Liver (tissue), 9 donors: ENCODE measurements around the gene NELL1. TPM values are rescaled to one million over a fixed set of nuclear protein-coding genes. Genes with fewer than 3 reads are reported as not detected.

ENCODE experiments used
- DNase-seq: peaks from one replicate; pipeline ENCODE4 v3.0.0-alpha.2; 2017; ENCODE audit warnings: low spot score
- H3K27ac ChIP-seq, 2 donors: one replicate each; pipeline ENCODE4 v1.7.0; 2013; ENCODE audit warnings: inconsistent platforms in 2 of 2, low read length in 2 of 2, control low read depth in 1 of 2, low read depth in 1 of 2, mild to moderate bottlenecking in 1 of 2
- H3K27me3 ChIP-seq, 4 donors: one replicate each; pipeline versions ENCODE4 v1.6.1 to v1.7.0; 2013; ENCODE audit warnings: low read length in 3 of 4, inconsistent platforms in 1 of 4, mild to moderate bottlenecking in 1 of 4, moderate library complexity in 1 of 4; ENCODE audit not compliant: control insufficient read depth in 4 of 4, insufficient read depth in 4 of 4
- H3K36me3 ChIP-seq, 4 donors: one replicate each; pipeline versions ENCODE4 v1.6.1 to v1.7.0; 2013; ENCODE audit warnings: low read length in 3 of 4, mild to moderate bottlenecking in 3 of 4, low read depth in 1 of 4, moderate library complexity in 1 of 4; ENCODE audit not compliant: control insufficient read depth in 4 of 4, insufficient read depth in 3 of 4
- H3K4me1 ChIP-seq, 4 donors: one replicate each; pipeline versions ENCODE4 v1.6.1 to v1.7.0; 2013; ENCODE audit warnings: low read length in 3 of 4, mild to moderate bottlenecking in 3 of 4, moderate library complexity in 1 of 4; ENCODE audit not compliant: control insufficient read depth in 4 of 4, insufficient read depth in 4 of 4
- H3K4me3 ChIP-seq, 3 donors: one replicate each; pipeline versions ENCODE4 v1.6.1 to v1.7.0; 2013; ENCODE audit warnings: low read length in 3 of 3, control low read depth in 1 of 3, low read depth in 1 of 3, mild to moderate bottlenecking in 1 of 3
- H3K9ac ChIP-seq, 2 donors: one replicate each; pipeline ENCODE4 v1.7.0; 2013; ENCODE audit warnings: low read length in 2 of 2, mild to moderate bottlenecking in 2 of 2, moderate library complexity in 2 of 2, control low read depth in 1 of 2, low read depth in 1 of 2
- H3K9me3 ChIP-seq, 4 donors: one replicate each; pipeline versions ENCODE4 v1.6.1 to v1.7.0; 2013; ENCODE audit warnings: low read length in 3 of 4; ENCODE audit not compliant: control insufficient read depth in 4 of 4
- EGR1 ChIP-seq, 2 donors: IDR thresholded peaks; 2 replicates each; pipeline ENCODE4 v1.6.1; 2016 to 2018; ENCODE audit warnings: antibody characterized with exemption in 2 of 2, low read depth in 2 of 2
- FOXA1 ChIP-seq: IDR thresholded peaks from 2 replicates; pipeline ENCODE4 v1.6.1; 2016; ENCODE audit warnings: antibody characterized with exemption
- FOXA2 ChIP-seq: IDR thresholded peaks from 2 replicates; pipeline ENCODE4 v1.6.1; 2016; ENCODE audit warnings: antibody characterized with exemption
- GABPA ChIP-seq, 2 donors: IDR thresholded peaks in 1 of 2; conservative IDR thresholded peaks in 1 of 2; 2 replicates each; pipeline ENCODE4 v1.6.1; 2016; ENCODE audit warnings: antibody characterized with exemption in 2 of 2, mild to moderate bottlenecking in 1 of 2, moderate library complexity in 1 of 2
- HNF4G ChIP-seq: IDR thresholded peaks from 2 replicates; pipeline ENCODE4 v1.6.1; 2016; ENCODE audit warnings: antibody characterized with exemption
- JUND ChIP-seq, 2 donors: IDR thresholded peaks; 2 replicates each; pipeline ENCODE4 v1.6.1; 2016; ENCODE audit warnings: antibody characterized with exemption in 2 of 2
- NR2F2 ChIP-seq: IDR thresholded peaks from 2 replicates; pipeline ENCODE4 v1.6.1; 2016; ENCODE audit warnings: antibody characterized with exemption
- RAD21 ChIP-seq, 2 donors: IDR thresholded peaks; 2 replicates each; pipeline ENCODE4 v1.6.1; 2016; ENCODE audit warnings: antibody characterized with exemption in 2 of 2, mild to moderate bottlenecking in 2 of 2
- RXRA ChIP-seq, 2 donors: IDR thresholded peaks; 2 replicates each; pipeline ENCODE4 v1.6.1; 2017 to 2018; ENCODE audit warnings: antibody characterized with exemption in 2 of 2, mild to moderate bottlenecking in 1 of 2
- SP1 ChIP-seq: IDR thresholded peaks from 2 replicates; pipeline ENCODE4 v1.6.1; 2018; ENCODE audit warnings: antibody characterized with exemption, mild to moderate bottlenecking
- TAF1 ChIP-seq: conservative IDR thresholded peaks from 2 replicates; pipeline ENCODE4 v1.6.1; 2016; ENCODE audit warnings: antibody characterized with exemption, mild to moderate bottlenecking
- YY1 ChIP-seq: IDR thresholded peaks from 2 replicates; pipeline ENCODE4 v1.6.1; 2016; ENCODE audit warnings: antibody characterized with exemption, mild to moderate bottlenecking
- WGBS: extraction: QIAGEN DNeasy Blood & Tissue Kit; methylation state at CpG from one replicate; pipeline ENCODE4 v1.1.7; 2013; 5-methylcytosine and 5-hydroxymethylcytosine counted together
- polyA plus RNA-seq, 2 donors: library from polyadenylated mRNA; stranded (reverse) in 1 of 2; unstranded in 1 of 2; fragments of 200-250 nt in 1 of 2; fragments of >200 nt in 1 of 2; fragmentation: Nextera tagmentation in 1 of 2; extraction: Ambion mirVana in 1 of 2; gene quantifications; one replicate each; pipeline versions ENCODE4 v1.2.1 to v1.2.3, GENCODE V29; 2013 to 2015
- total RNA-seq, 2 donors: library from RNA; depleted of rRNA; stranded (reverse); fragments of >200 nt; gene quantifications; one replicate each; pipeline ENCODE4 v1.2.3, GENCODE V29; 2014
- TF ChIP-seq, protein P1 (sequence below): IDR thresholded peaks from 2 replicates; pipeline ENCODE4 v1.6.1; 2016; ENCODE audit warnings: antibody characterized with exemption
- TF ChIP-seq, protein P2 (sequence below): fragments of 150-350 bp; IDR thresholded peaks from 2 replicates; pipeline ENCODE4 v1.5.1; 2017; ENCODE audit warnings: improper control_type of control experiment, low read depth, low read length; ENCODE audit not compliant: missing input control
- TF ChIP-seq, protein P3 (sequence below): IDR thresholded peaks from 2 replicates; pipeline ENCODE4 v1.6.1; 2016; ENCODE audit warnings: antibody characterized with exemption
- TF ChIP-seq, protein P4 (sequence below): IDR thresholded peaks from 2 replicates; pipeline ENCODE4 v1.6.1; 2016; ENCODE audit warnings: antibody characterized with exemption, mild to moderate bottlenecking
- TF ChIP-seq, protein P5 (sequence below): IDR thresholded peaks from 2 replicates; pipeline ENCODE4 v1.6.1; 2016; ENCODE audit warnings: antibody characterized with exemption
- donor health status: healthy.
- donor health status: healthy.
- donor health status: healthy.
- donor health status: healthy.
- donor health status: healthy.

Gene NELL1
- total and polyA plus RNA-seq, 4 donors = not detected

DNA sequence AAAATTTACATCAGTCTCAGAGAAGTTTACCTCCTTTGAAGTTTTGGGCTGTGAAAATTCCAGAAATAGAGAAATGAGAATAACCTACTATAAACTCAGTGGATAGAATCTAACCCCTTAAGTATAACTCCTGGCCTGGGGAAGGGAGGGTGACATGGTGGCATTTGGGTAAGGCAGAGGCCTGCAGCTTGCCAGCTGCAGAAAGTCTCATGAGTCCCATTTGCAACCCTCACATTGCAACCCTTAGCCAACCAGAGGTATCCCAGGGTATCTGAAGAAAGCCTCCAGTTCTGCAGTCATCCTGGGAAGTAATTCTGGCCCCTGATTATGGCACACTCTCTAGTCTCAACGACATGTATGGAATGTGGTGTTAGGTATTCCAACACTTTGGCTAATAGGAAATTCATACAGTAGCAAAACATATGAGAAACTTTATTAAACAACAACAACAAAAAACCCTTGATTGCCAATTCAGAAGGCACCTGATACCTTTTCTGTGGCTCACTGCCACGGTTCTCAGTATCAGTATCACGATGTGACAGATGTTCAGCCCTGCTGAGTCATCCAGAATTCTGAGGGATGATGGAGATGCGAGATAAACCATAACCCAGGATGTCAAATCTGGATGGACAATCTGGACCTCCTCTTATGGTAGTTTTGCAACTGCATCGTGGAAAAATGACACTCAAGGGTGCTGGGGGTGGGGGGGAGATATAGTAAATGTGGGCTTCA, 743.4 kb downstream of the NELL1 start:
- 44% methylated on average over 5 of the region's 5 CpGs for WGBS
- Histone ChIP-seq H3K27me3 (no peaks in the 10 kb centered on the region), H3K27ac (no peak overlapping the region), H3K4me3 (no peak overlapping the region), H3K9me3 (peaks cover 0 to 2% (median 0%) of the 10 kb centered on the region in 4 donors), H3K4me1 (no peaks in the 10 kb centered on the region), H3K36me3 (no peaks in the 10 kb centered on the region), H3K9ac (no peak overlapping the region)
- TF ChIP-seq NR2F2 = no peak
- TF ChIP-seq EGR1 (IDR thresholded peaks at IDR 0.05; ENCODE audit: low read depth in 2 of 2) = no peak
- TF ChIP-seq, protein P1, sequence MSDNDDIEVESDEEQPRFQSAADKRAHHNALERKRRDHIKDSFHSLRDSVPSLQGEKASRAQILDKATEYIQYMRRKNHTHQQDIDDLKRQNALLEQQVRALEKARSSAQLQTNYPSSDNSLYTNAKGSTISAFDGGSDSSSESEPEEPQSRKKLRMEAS = no peak
- TF ChIP-seq, protein P2, sequence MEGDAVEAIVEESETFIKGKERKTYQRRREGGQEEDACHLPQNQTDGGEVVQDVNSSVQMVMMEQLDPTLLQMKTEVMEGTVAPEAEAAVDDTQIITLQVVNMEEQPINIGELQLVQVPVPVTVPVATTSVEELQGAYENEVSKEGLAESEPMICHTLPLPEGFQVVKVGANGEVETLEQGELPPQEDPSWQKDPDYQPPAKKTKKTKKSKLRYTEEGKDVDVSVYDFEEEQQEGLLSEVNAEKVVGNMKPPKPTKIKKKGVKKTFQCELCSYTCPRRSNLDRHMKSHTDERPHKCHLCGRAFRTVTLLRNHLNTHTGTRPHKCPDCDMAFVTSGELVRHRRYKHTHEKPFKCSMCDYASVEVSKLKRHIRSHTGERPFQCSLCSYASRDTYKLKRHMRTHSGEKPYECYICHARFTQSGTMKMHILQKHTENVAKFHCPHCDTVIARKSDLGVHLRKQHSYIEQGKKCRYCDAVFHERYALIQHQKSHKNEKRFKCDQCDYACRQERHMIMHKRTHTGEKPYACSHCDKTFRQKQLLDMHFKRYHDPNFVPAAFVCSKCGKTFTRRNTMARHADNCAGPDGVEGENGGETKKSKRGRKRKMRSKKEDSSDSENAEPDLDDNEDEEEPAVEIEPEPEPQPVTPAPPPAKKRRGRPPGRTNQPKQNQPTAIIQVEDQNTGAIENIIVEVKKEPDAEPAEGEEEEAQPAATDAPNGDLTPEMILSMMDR = no peak
- no peak for TF ChIP-seq YY1
- TF ChIP-seq, protein P3, sequence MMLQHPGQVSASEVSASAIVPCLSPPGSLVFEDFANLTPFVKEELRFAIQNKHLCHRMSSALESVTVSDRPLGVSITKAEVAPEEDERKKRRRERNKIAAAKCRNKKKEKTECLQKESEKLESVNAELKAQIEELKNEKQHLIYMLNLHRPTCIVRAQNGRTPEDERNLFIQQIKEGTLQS = no peak
- TF ChIP-seq JUND (IDR thresholded peaks at IDR 0.05) = no peak
- TF ChIP-seq, protein P4, sequence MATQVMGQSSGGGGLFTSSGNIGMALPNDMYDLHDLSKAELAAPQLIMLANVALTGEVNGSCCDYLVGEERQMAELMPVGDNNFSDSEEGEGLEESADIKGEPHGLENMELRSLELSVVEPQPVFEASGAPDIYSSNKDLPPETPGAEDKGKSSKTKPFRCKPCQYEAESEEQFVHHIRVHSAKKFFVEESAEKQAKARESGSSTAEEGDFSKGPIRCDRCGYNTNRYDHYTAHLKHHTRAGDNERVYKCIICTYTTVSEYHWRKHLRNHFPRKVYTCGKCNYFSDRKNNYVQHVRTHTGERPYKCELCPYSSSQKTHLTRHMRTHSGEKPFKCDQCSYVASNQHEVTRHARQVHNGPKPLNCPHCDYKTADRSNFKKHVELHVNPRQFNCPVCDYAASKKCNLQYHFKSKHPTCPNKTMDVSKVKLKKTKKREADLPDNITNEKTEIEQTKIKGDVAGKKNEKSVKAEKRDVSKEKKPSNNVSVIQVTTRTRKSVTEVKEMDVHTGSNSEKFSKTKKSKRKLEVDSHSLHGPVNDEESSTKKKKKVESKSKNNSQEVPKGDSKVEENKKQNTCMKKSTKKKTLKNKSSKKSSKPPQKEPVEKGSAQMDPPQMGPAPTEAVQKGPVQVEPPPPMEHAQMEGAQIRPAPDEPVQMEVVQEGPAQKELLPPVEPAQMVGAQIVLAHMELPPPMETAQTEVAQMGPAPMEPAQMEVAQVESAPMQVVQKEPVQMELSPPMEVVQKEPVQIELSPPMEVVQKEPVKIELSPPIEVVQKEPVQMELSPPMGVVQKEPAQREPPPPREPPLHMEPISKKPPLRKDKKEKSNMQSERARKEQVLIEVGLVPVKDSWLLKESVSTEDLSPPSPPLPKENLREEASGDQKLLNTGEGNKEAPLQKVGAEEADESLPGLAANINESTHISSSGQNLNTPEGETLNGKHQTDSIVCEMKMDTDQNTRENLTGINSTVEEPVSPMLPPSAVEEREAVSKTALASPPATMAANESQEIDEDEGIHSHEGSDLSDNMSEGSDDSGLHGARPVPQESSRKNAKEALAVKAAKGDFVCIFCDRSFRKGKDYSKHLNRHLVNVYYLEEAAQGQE = no peak
- no peak for TF ChIP-seq SP1
- no peak for TF ChIP-seq HNF4G
- no peak for TF ChIP-seq GABPA (IDR thresholded peaks at IDR 0.05 in 1 of 2, conservative IDR thresholded peaks at IDR 0.05 in 1 of 2)
- TF ChIP-seq RXRA (IDR thresholded peaks at IDR 0.05) = no peak
- TF ChIP-seq FOXA2 = no peak
- no peak for TF ChIP-seq TAF1
- no peak for TF ChIP-seq FOXA1
- TF ChIP-seq, protein P5, sequence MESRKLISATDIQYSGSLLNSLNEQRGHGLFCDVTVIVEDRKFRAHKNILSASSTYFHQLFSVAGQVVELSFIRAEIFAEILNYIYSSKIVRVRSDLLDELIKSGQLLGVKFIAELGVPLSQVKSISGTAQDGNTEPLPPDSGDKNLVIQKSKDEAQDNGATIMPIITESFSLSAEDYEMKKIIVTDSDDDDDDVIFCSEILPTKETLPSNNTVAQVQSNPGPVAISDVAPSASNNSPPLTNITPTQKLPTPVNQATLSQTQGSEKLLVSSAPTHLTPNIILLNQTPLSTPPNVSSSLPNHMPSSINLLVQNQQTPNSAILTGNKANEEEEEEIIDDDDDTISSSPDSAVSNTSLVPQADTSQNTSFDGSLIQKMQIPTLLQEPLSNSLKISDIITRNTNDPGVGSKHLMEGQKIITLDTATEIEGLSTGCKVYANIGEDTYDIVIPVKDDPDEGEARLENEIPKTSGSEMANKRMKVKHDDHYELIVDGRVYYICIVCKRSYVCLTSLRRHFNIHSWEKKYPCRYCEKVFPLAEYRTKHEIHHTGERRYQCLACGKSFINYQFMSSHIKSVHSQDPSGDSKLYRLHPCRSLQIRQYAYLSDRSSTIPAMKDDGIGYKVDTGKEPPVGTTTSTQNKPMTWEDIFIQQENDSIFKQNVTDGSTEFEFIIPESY = no peak
- TF ChIP-seq RAD21 (IDR thresholded peaks at IDR 0.05) = no peak
- DNase-seq = no peak
